Purkinje cell (primary cell): ENCODE measurements around the gene PLPPR1. TPM values are rescaled to one million over a fixed set of nuclear protein-coding genes. Genes with fewer than 3 reads are reported as not detected.

Source experiments
- polyA plus RNA-seq: library from polyadenylated mRNA; unstranded; fragments of >200 nt; fragmentation: Nextera tagmentation; gene quantifications from 2 replicates; pipeline ENCODE4 v1.2.1, GENCODE V29; 2014

The PLPPR1 gene
- polyA plus RNA-seq, result 1.2 and 4.3 TPM in 2 replicates

GRCh38 chr9:101028346-101029314, at the start of gene PLPPR1:
TSS of gene PLPPR1 (plus strand) at chr9:101028727.

